AG09309 (cell line): ENCODE results near the gene MAP3K5.

ENCODE experiments used
- DNase-seq: peaks from one replicate; pipeline ENCODE4 v3.0.0-alpha.2; 2010; ENCODE audit warnings: low read depth
- H3K4me3 ChIP-seq: 2 replicates; pipeline ENCODE4 v1.5.1; 2011; ENCODE audit warnings: mild to moderate bottlenecking, low read depth, low read length, moderate library complexity; ENCODE audit not compliant: control insufficient read depth
- CTCF ChIP-seq: IDR thresholded peaks from 2 replicates; pipeline ENCODE4 v1.5.1; 2011; ENCODE audit warnings: mild to moderate bottlenecking, low read depth, low read length, inconsistent platforms; ENCODE audit not compliant: insufficient read depth, control insufficient read depth; ENCODE audit errors: missing control alignments

MAP3K5 gene

GRCh38 chr6:136737374-136737844 is 54.9 kb downstream of the MAP3K5 start:
- no peak overlapping the region for H3K4me3 ChIP-seq
- TF ChIP-seq CTCF: no peak
- no peak for DNase-seq

- no peak for DNase-seq
- no peak for TF ChIP-seq CTCF
- no peak overlapping the region for H3K4me3 ChIP-seq
These were observed 55.9 kb downstream of the MAP3K5 start for GRCh38 chr6:136736281-136736960.

GRCh38 chr6:136734977-136735376 is 57.3 kb downstream of the MAP3K5 start:
- no peak for TF ChIP-seq CTCF
- H3K4me3 ChIP-seq: no peak overlapping the region
- no peak for DNase-seq

GRCh38 chr6:136732889-136733288 is 59.4 kb downstream of the MAP3K5 start:
- no peak for DNase-seq
- no peak overlapping the region for H3K4me3 ChIP-seq
- TF ChIP-seq CTCF: no peak

GRCh38 chr6:136729832-136730231 is 62.4 kb downstream of the MAP3K5 start:
- H3K4me3 ChIP-seq: no peak overlapping the region
- DNase-seq: no peak
- no peak for TF ChIP-seq CTCF

- no peak for DNase-seq
- H3K4me3 ChIP-seq: no peak overlapping the region
- TF ChIP-seq CTCF: no peak
These were observed 63.2 kb downstream of the MAP3K5 start for GRCh38 chr6:136728976-136729515.
